Epithelial cell of prostate (primary cell): ENCODE results near the gene VAC14.
"Not testable (repeated sequence)": the region's sequence is repeated elsewhere in the genome, so short reads cannot be mapped to it uniquely, and the experiment has no call there.

Source experiments
- DNase-seq: peaks from one replicate; pipeline ENCODE4 v3.0.0-alpha.2; 2011; ENCODE audit warnings: low read depth, low spot score
- H3K27ac ChIP-seq: fragments of 450-650 bp; 2 replicates; pipeline ENCODE4 v1.5.1; 2017; ENCODE audit warnings: mild to moderate bottlenecking

Gene VAC14

GRCh38 chr16:70675851-70676513 lies 125.0 kb downstream of the VAC14 start:
- H3K27ac ChIP-seq: no peak overlapping the region

GRCh38 chr16:70674221-70675014 lies 126.5 kb downstream of the VAC14 start:
- DNase-seq: no peak
- no peak overlapping the region for H3K27ac ChIP-seq

More at GRCh38 chr16:70675851-70676513, 125.0 kb downstream of the VAC14 start:
- DNase-seq: no peak

- not testable (repeated sequence) for DNase-seq
These were observed 130.0 kb downstream of the VAC14 start for GRCh38 chr16:70670938-70671337.

GRCh38 chr16:70670175-70670574 lies 130.8 kb downstream of the VAC14 start:
- H3K27ac ChIP-seq: no peak overlapping the region
- DNase-seq: no peak

More at GRCh38 chr16:70670938-70671337, 130.0 kb downstream of the VAC14 start:
- not testable (repeated sequence) for H3K27ac ChIP-seq

- no peak overlapping the region for H3K27ac ChIP-seq
- DNase-seq: no peak
These were observed 134.9 kb downstream of the VAC14 start for GRCh38 chr16:70665806-70666735.

- DNase-seq: no peak
- no peak overlapping the region for H3K27ac ChIP-seq
These were observed 135.8 kb downstream of the VAC14 start for GRCh38 chr16:70665113-70665694.

GRCh38 chr16:70664325-70665112 lies 136.4 kb downstream of the VAC14 start:
- H3K27ac ChIP-seq: no peak overlapping the region

GRCh38 chr16:70663524-70664324 lies 137.2 kb downstream of the VAC14 start:
- DNase-seq: no peak
- H3K27ac ChIP-seq: no peak overlapping the region

More at GRCh38 chr16:70664325-70665112, 136.4 kb downstream of the VAC14 start:
- no peak for DNase-seq

GRCh38 chr16:70662991-70663523 lies 137.9 kb downstream of the VAC14 start:
- H3K27ac ChIP-seq: no peak overlapping the region

GRCh38 chr16:70661918-70662641 lies 138.9 kb downstream of the VAC14 start:
- no peak for DNase-seq
- no peak overlapping the region for H3K27ac ChIP-seq

More at GRCh38 chr16:70662991-70663523, 137.9 kb downstream of the VAC14 start:
- DNase-seq: no peak

GRCh38 chr16:70661534-70661917 lies 139.4 kb downstream of the VAC14 start:
- H3K27ac ChIP-seq: no peak overlapping the region
- no peak for DNase-seq

- no peak for DNase-seq
These were observed 140.1 kb downstream of the VAC14 start for GRCh38 chr16:70660672-70661350.

GRCh38 chr16:70659953-70660671 lies 140.8 kb downstream of the VAC14 start:
- no peak overlapping the region for H3K27ac ChIP-seq
- DNase-seq: no peak

More at GRCh38 chr16:70660672-70661350, 140.1 kb downstream of the VAC14 start:
- no peak overlapping the region for H3K27ac ChIP-seq

GRCh38 chr16:70659546-70659945 lies 141.4 kb downstream of the VAC14 start:
- H3K27ac ChIP-seq: no peak overlapping the region
- no peak for DNase-seq

GRCh38 chr16:70658921-70659320 lies 142.0 kb downstream of the VAC14 start:
- no peak overlapping the region for H3K27ac ChIP-seq
- DNase-seq: no peak

GRCh38 chr16:70657956-70658355 lies 143.0 kb downstream of the VAC14 start:
- no peak overlapping the region for H3K27ac ChIP-seq
- DNase-seq: no peak
